SK-N-SH treated with all-trans-retinoic acid at 6 μM for 48 hours (cell line): ENCODE data around the gene SFTPD.

Experiments
- ATAC-seq: fragments of 200-7000 bp; cut with Tn5 transposase; 3 replicates; pipeline ENCODE4 v1.9.1; 2020; ENCODE audit warnings: mild to moderate bottlenecking, moderate library complexity
- ARNTL ChIP-seq: fragments of 450-650 bp; formaldehyde crosslinking; IDR thresholded peaks from 2 replicates; pipeline ENCODE4 v1.5.0; 2020; ENCODE audit warnings: low read depth, mild to moderate bottlenecking, moderate library complexity, borderline replicate concordance
- CREB5 ChIP-seq: fragments of 250-450 bp; sonication (Bioruptor Pico); IDR thresholded peaks from 2 replicates; pipeline ENCODE4 v1.5.1; 2020; ENCODE audit warnings: low read depth, mild to moderate bottlenecking, moderate library complexity
- CSDC2 ChIP-seq: fragments of 250-450 bp; sonication (Bioruptor Pico); IDR thresholded peaks from 2 replicates; pipeline ENCODE4 v1.5.0; 2020; ENCODE audit warnings: mild to moderate bottlenecking, moderate library complexity
- CSRNP3 ChIP-seq: fragments of 250-450 bp; sonication (Bioruptor Pico); IDR thresholded peaks from 2 replicates; pipeline ENCODE4 v1.5.1; 2021; ENCODE audit warnings: mild to moderate bottlenecking, moderate library complexity
- ESRRG ChIP-seq: fragments of 250-450 bp; sonication (Bioruptor Pico); IDR thresholded peaks from 2 replicates; pipeline ENCODE4 v1.6.1; 2021; ENCODE audit warnings: mild to moderate bottlenecking
- GLIS3 ChIP-seq: fragments of 250-450 bp; sonication (Bioruptor Pico); IDR thresholded peaks from 2 replicates; pipeline ENCODE4 v1.5.0; 2020; ENCODE audit warnings: mild to moderate bottlenecking, moderate library complexity
- ISL1 ChIP-seq: fragments of 250-450 bp; sonication (Bioruptor Pico); IDR thresholded peaks from 2 replicates; pipeline ENCODE4 v2.1.2; 2022; ENCODE audit warnings: mild to moderate bottlenecking, moderate library complexity
- OSR1 ChIP-seq: fragments of 250-450 bp; sonication (Bioruptor Pico); IDR thresholded peaks from 2 replicates; pipeline ENCODE4 v1.8.0; 2022; ENCODE audit warnings: moderate library complexity, mild to moderate bottlenecking, inconsistent platforms
- PATZ1 ChIP-seq: fragments of 250-450 bp; sonication (Bioruptor Pico); IDR thresholded peaks from 2 replicates; pipeline ENCODE4 v1.8.0; 2020; ENCODE audit warnings: mild to moderate bottlenecking, moderate library complexity, borderline replicate concordance
- PPARA ChIP-seq: fragments of 250-450 bp; sonication (Bioruptor Pico); IDR thresholded peaks from 2 replicates; pipeline ENCODE4 v1.5.0; 2020; ENCODE audit warnings: mild to moderate bottlenecking, borderline replicate concordance
- RARB ChIP-seq: fragments of 250-450 bp; sonication (Bioruptor Pico); IDR thresholded peaks from 2 replicates; pipeline ENCODE4 v1.8.0; 2021; ENCODE audit warnings: mild to moderate bottlenecking, moderate library complexity
- SNAI2 ChIP-seq: fragments of 250-450 bp; sonication (Bioruptor Pico); IDR thresholded peaks from 2 replicates; pipeline ENCODE4 v1.5.0; 2020; ENCODE audit warnings: mild to moderate bottlenecking, moderate library complexity
- TCF4 ChIP-seq: fragments of 250-450 bp; sonication (Bioruptor Pico); IDR thresholded peaks from 2 replicates; pipeline ENCODE4 v1.8.0; 2021; ENCODE audit warnings: mild to moderate bottlenecking, moderate library complexity, borderline replicate concordance
- TOX ChIP-seq: fragments of 250-450 bp; sonication (Bioruptor Pico); IDR thresholded peaks from 2 replicates; pipeline ENCODE4 v1.8.0; 2021; ENCODE audit warnings: mild to moderate bottlenecking, moderate library complexity, borderline replicate concordance
- TSHZ2 ChIP-seq: fragments of 250-450 bp; sonication (Bioruptor Pico); IDR thresholded peaks from 2 replicates; pipeline ENCODE4 v1.5.0; 2020; ENCODE audit warnings: mild to moderate bottlenecking, moderate library complexity
- ZC3H10 ChIP-seq: fragments of 250-450 bp; sonication (Bioruptor Pico); IDR thresholded peaks from 2 replicates; pipeline ENCODE4 v1.5.1; 2021; ENCODE audit warnings: mild to moderate bottlenecking, moderate library complexity
- ZFP3 ChIP-seq: fragments of 250-450 bp; sonication (Bioruptor Pico); IDR thresholded peaks from 2 replicates; pipeline ENCODE4 v1.5.0; 2020; ENCODE audit warnings: mild to moderate bottlenecking, moderate library complexity
- ZFP30 ChIP-seq: fragments of 450-650 bp; formaldehyde crosslinking; IDR thresholded peaks from 2 replicates; pipeline ENCODE4 v1.5.0; 2022; ENCODE audit warnings: mild to moderate bottlenecking, moderate library complexity
- ZNF565 ChIP-seq: fragments of 450-650 bp; formaldehyde crosslinking; conservative IDR thresholded peaks from 2 replicates; pipeline ENCODE4 v1.5.0; 2020; ENCODE audit warnings: low read depth, mild to moderate bottlenecking, moderate library complexity
- ZNF70 ChIP-seq: fragments of 450-650 bp; formaldehyde crosslinking; IDR thresholded peaks from 2 replicates; pipeline ENCODE4 v1.5.0; 2020; ENCODE audit warnings: mild to moderate bottlenecking, moderate library complexity
- ZNF8 ChIP-seq: fragments of 450-650 bp; formaldehyde crosslinking; IDR thresholded peaks from 2 replicates; pipeline ENCODE4 v1.5.0; 2020; ENCODE audit warnings: mild to moderate bottlenecking, moderate library complexity

Gene SFTPD

GRCh38 chr10:79933961-79934360 is 14.9 kb downstream of the SFTPD start (continued):
- TF ChIP-seq PATZ1 (CRISPR knock-in tag) (no peak), CSDC2 (CRISPR knock-in tag) (no peak)

- TF ChIP-seq OSR1 (CRISPR knock-in tag) (no peak), ARNTL (no peak), CSRNP3 (CRISPR knock-in tag) (no peak), ESRRG (CRISPR knock-in tag) (no peak)
- TF ChIP-seq, all 23 proteins: peak for 0
- no peak for ATAC-seq
These were observed 16.0 kb downstream of the SFTPD start for GRCh38 chr10:79932841-79933379.

- TF ChIP-seq SNAI2 (CRISPR knock-in tag) = no peak
- no peak for TF ChIP-seq ZNF565 (CRISPR knock-in tag)
- no peak for TF ChIP-seq CSRNP3 (CRISPR knock-in tag)
- no peak for TF ChIP-seq TCF4 (CRISPR knock-in tag)
- no peak for TF ChIP-seq ESRRG (CRISPR knock-in tag)
- ATAC-seq = no peak
These were observed 16.6 kb downstream of the SFTPD start for GRCh38 chr10:79932307-79932706.

GRCh38 chr10:79930751-79931150 is 18.2 kb downstream of the SFTPD start:
- TF ChIP-seq GLIS3 (no peak), ESRRG (CRISPR knock-in tag) (no peak), ZNF8 (no peak), ZNF70 (no peak), ZFP3 (CRISPR knock-in tag) (no peak), RARB (CRISPR knock-in tag) (no peak), ISL1 (CRISPR knock-in tag) (no peak), CREB5 (CRISPR knock-in tag) (no peak), TOX (CRISPR knock-in tag) (no peak), ZFP30 (CRISPR knock-in tag) (no peak), OSR1 (CRISPR knock-in tag) (no peak), PPARA (CRISPR knock-in tag) (no peak), TCF4 (CRISPR knock-in tag) (no peak), ZC3H10 (CRISPR knock-in tag) (no peak), TSHZ2 (no peak), SNAI2 (CRISPR knock-in tag) (no peak)
- ATAC-seq = no peak
